Panc1 (cell line): ENCODE data around the gene GPR25. TPM values are rescaled to one million over a fixed set of nuclear protein-coding genes. Genes with fewer than 3 reads are reported as not detected.

ENCODE experiments used
- ATAC-seq: fragments of 200-7000 bp; cut with Tn5 transposase; 2 replicates; pipeline ENCODE4 v1.9.1; 2020; ENCODE audit warnings: mild to moderate bottlenecking, moderate library complexity
- BruUV-seq: library from RNA; stranded (reverse); fragments of 400-500 nt; replicated peaks from 2 replicates; lab custom pipeline; 2021; lab: Mats Ljungman, UMichigan
- CTCF ChIA-PET: fragments of 300-600 bp; sonication (Branson Sonifier 250); formaldehyde crosslinking; loops from one replicate; lab custom pipeline; 2022; ENCODE audit warnings: antibody characterized with exemption; lab: Charles Lee
- POLR2A ChIA-PET: fragments of 300-600 bp; sonication (Branson Sonifier 250); formaldehyde crosslinking; loops from one replicate; lab custom pipeline; 2022; ENCODE audit warnings: antibody characterized with exemption; lab: Charles Lee
- DNase-seq: peaks from one replicate; pipeline ENCODE4 v3.0.0-alpha.2; 2010; ENCODE audit warnings: low read depth, low spot score
- H3K27ac ChIP-seq: 2 replicates; pipeline ENCODE4 v1.5.1; 2011; ENCODE audit warnings: mild to moderate bottlenecking, low read length, inconsistent platforms
- H3K27me3 ChIP-seq: fragments of 200-500 bp; sonication (Bioruptor generic); 2 replicates; pipeline ENCODE4 v1.6.0; 2014; ENCODE audit warnings: low read length, inconsistent platforms; ENCODE audit not compliant: control insufficient read depth, insufficient read depth
- H3K36me3 ChIP-seq: fragments of 200-500 bp; sonication (Bioruptor generic); 2 replicates; pipeline ENCODE4 v1.5.1; 2014; ENCODE audit warnings: inconsistent platforms, mild to moderate bottlenecking, low read length, moderate library complexity; ENCODE audit not compliant: control insufficient read depth, insufficient read depth
- H3K4me1 ChIP-seq: 2 replicates; pipeline ENCODE4 v1.5.1; 2011; ENCODE audit warnings: inconsistent platforms, mild to moderate bottlenecking, low read length, moderate library complexity; ENCODE audit not compliant: control insufficient read depth, insufficient read depth
- H3K4me3 ChIP-seq, 2 experiments: 2 replicates each; pipeline ENCODE4 v1.5.1; 2011 to 2012; ENCODE audit warnings: low read depth in 2 of 2, low read length in 2 of 2, mild to moderate bottlenecking in 2 of 2, inconsistent platforms in 1 of 2, moderate library complexity in 1 of 2
- H3K9me3 ChIP-seq: fragments of 200-500 bp; sonication (Bioruptor generic); 2 replicates; pipeline ENCODE4 v1.5.1; 2014; ENCODE audit warnings: low read depth, mild to moderate bottlenecking, inconsistent platforms, low read length, moderate library complexity; ENCODE audit not compliant: control insufficient read depth, insufficient read depth
- CTCF ChIP-seq: fragments of 450-650 bp; IDR thresholded peaks from 2 replicates; pipeline ENCODE4 v1.5.1; 2017; ENCODE audit warnings: mild to moderate bottlenecking
- POLR2AphosphoS5 ChIP-seq: IDR thresholded peaks from 2 replicates; pipeline ENCODE4 v1.6.1; 2012; ENCODE audit warnings: mild to moderate bottlenecking, low read depth, low read length, moderate library complexity
- REST ChIP-seq, 2 experiments: IDR thresholded peaks; 2 replicates each; pipeline ENCODE4 v1.6.1; 2011 to 2012; ENCODE audit warnings: low read depth in 2 of 2, control low read depth in 1 of 2, low read length in 1 of 2, mild to moderate bottlenecking in 1 of 2, moderate library complexity in 1 of 2; ENCODE audit not compliant: insufficient read depth in 1 of 2
- SIN3A ChIP-seq: IDR thresholded peaks from 2 replicates; pipeline ENCODE4 v1.6.1; 2012; ENCODE audit warnings: low read depth, mild to moderate bottlenecking, low read length, moderate library complexity, borderline replicate concordance; ENCODE audit not compliant: insufficient read depth
- TCF7L2 ChIP-seq: IDR thresholded peaks from 2 replicates; pipeline ENCODE4 v1.6.1; 2011; ENCODE audit warnings: mild to moderate bottlenecking, low read depth, low read length, inconsistent platforms
- in situ Hi-C: cut with HindIII; loops from 2 replicates; pipeline ENCODE4 v1.10.0; 2016; ENCODE audit warnings: low sequenced_read_pairs, low pct_unique_long_range_greater_than_20kb
- intact Hi-C: fragments of 100-400 bp; cut with micrococcal nuclease; formaldehyde crosslinking; loops from one replicate; pipeline ENCODE4 v1.10.0; 2022; ENCODE audit not compliant: unreplicated experiment
- total RNA-seq: library from RNA; stranded (reverse); gene quantifications from one replicate; pipeline ENCODE4 v1.2.1, GENCODE V29; 2021; ENCODE audit not compliant: unreplicated experiment

Gene GPR25
- total RNA-seq, 1 experiment from 2014 or later, result not detected

- ATAC-seq (no peak), DNase-seq (no peak)
- Histone ChIP-seq H3K36me3 (no peaks in the 10 kb centered on the region), H3K27ac (no peak overlapping the region), H3K9me3 (no peaks in the 10 kb centered on the region), H3K4me1 (no peaks in the 10 kb centered on the region), H3K27me3 (no peaks in the 10 kb centered on the region), H3K4me3 (no peak overlapping the region)
- in situ Hi-C loops (no loop called here), intact Hi-C loops (no loop called here)
- POLR2A ChIA-PET, result no interaction called here
- BruUV-seq, result no TSS peak
- CTCF ChIA-PET, result interaction anchor here (0.6 kb wide), 1 partner anchor 520 kb away, joined by 6 read pairs; no protein-coding TSS in a partner anchor
- TF ChIP-seq REST (IDR thresholded peaks at IDR 0.05; ENCODE audit: insufficient read depth in 1 of 2, low read depth in 2 of 2, low read length in 1 of 2) (no peak), CTCF (no peak), SIN3A (no peak), POLR2AphosphoS5 (no peak), TCF7L2 (no peak)
These were observed 40.1 kb downstream of the GPR25 start for GRCh38 chr1:200912737-200913407.

GRCh38 chr1:200916152-200916551, 43.4 kb downstream of the GPR25 start:
- no peak overlapping the region for H3K27ac ChIP-seq
- ChIA-PET POLR2A (no interaction called here), CTCF (no interaction called here)
- intact Hi-C loops (no loop called here), in situ Hi-C loops (no loop called here)
- H3K4me3 ChIP-seq, result no peak overlapping the region
- no peak for TF ChIP-seq SIN3A
- TF ChIP-seq REST (IDR thresholded peaks at IDR 0.05; ENCODE audit: insufficient read depth in 1 of 2, low read depth in 2 of 2, low read length in 1 of 2), result no peak
- no peak for TF ChIP-seq TCF7L2
- TF ChIP-seq CTCF, result no peak; the same call in 1 of the 2 replicates
- TF ChIP-seq POLR2AphosphoS5, result no peak
- DNase-seq (no peak), ATAC-seq (no peak)
- no peaks in the 10 kb centered on the region for H3K27me3 ChIP-seq
- H3K36me3 ChIP-seq, result no peaks in the 10 kb centered on the region
- H3K9me3 ChIP-seq, result no peaks in the 10 kb centered on the region
- BruUV-seq, result no TSS peak
- no peaks in the 10 kb centered on the region for H3K4me1 ChIP-seq
